ENCODE results near the gene CYP2R1.
"Not testable (repeated sequence)": the region's sequence is repeated elsewhere in the genome, so short reads cannot be mapped to it uniquely, and the experiment has no call there.

The CYP2R1 gene

GRCh38 chr11:14892577-14892976, 546 bp upstream of the CYP2R1 start:
- no peak for DNase-seq (ENCODE audit: low spot score)

GRCh38 chr11:14891143-14892035, 642 bp downstream of the CYP2R1 start:
- DNase-seq (ENCODE audit: low spot score), result peak; percentile 91

- no peak for DNase-seq (ENCODE audit: low spot score)
These were observed 5.5 kb downstream of the CYP2R1 start for GRCh38 chr11:14886513-14886912.

- DNase-seq (ENCODE audit: low spot score), result no peak
These were observed 7.3 kb downstream of the CYP2R1 start for GRCh38 chr11:14884667-14885273.

- DNase-seq (ENCODE audit: low spot score), result not testable (repeated sequence)
These were observed 8.3 kb downstream of the CYP2R1 start for GRCh38 chr11:14883683-14884082.

GRCh38 chr11:14882196-14882595, 9.8 kb downstream of the CYP2R1 start:
- no peak for DNase-seq (ENCODE audit: low spot score)

GRCh38 chr11:14881576-14882193, 10.3 kb downstream of the CYP2R1 start:
- no peak for DNase-seq (ENCODE audit: low spot score)

GRCh38 chr11:14875163-14875562, 16.9 kb downstream of the CYP2R1 start:
- DNase-seq (ENCODE audit: low spot score), result no peak

- DNase-seq (ENCODE audit: low spot score), result no peak
These were observed 18.4 kb downstream of the CYP2R1 start for GRCh38 chr11:14873632-14874031.

GRCh38 chr11:14872032-14872431, 20.0 kb downstream of the CYP2R1 start:
- no peak for DNase-seq (ENCODE audit: low spot score)

GRCh38 chr11:14863775-14864174, 28.3 kb downstream of the CYP2R1 start:
- not testable (repeated sequence) for DNase-seq (ENCODE audit: low spot score)

- no peak for DNase-seq (ENCODE audit: low spot score)
These were observed 30.4 kb downstream of the CYP2R1 start for GRCh38 chr11:14861680-14862079.

GRCh38 chr11:14860511-14860910, 31.5 kb downstream of the CYP2R1 start:
- DNase-seq (ENCODE audit: low spot score), result no peak

GRCh38 chr11:14858404-14858803, 33.6 kb downstream of the CYP2R1 start:
- DNase-seq (ENCODE audit: low spot score), result no peak

- DNase-seq (ENCODE audit: low spot score), result no peak
These were observed 34.4 kb downstream of the CYP2R1 start for GRCh38 chr11:14857621-14858020.

- DNase-seq (ENCODE audit: low spot score), result no peak
These were observed 36.1 kb downstream of the CYP2R1 start for GRCh38 chr11:14855890-14856289.

- no peak for DNase-seq (ENCODE audit: low spot score)
These were observed 38.0 kb downstream of the CYP2R1 start for GRCh38 chr11:14854057-14854456.

- no peak for DNase-seq (ENCODE audit: low spot score)
These were observed 39.4 kb downstream of the CYP2R1 start for GRCh38 chr11:14852571-14853177.

GRCh38 chr11:14842002-14842401, 50.0 kb downstream of the CYP2R1 start:
- no peak for DNase-seq (ENCODE audit: low spot score)

- DNase-seq (ENCODE audit: low spot score), result no peak
These were observed 56.2 kb downstream of the CYP2R1 start for GRCh38 chr11:14835496-14836492.

All from SK-N-DZ (cell line).